Subcutaneous adipose tissue (tissue), 4 donors: Measurements from ENCODE around the gene IKZF1. TPM values are rescaled to one million over a fixed set of nuclear protein-coding genes. Genes with fewer than 3 reads are reported as not detected.

ENCODE experiments used
- CTCF ChIP-seq: fragments of 450-650 bp; IDR thresholded peaks from one replicate; pipeline ENCODE4 v1.5.1; 2016; ENCODE audit warnings: low read depth, mild to moderate bottlenecking, control low read depth, antibody characterized with exemption, moderate library complexity
- total RNA-seq, 4 donors: library from RNA; depleted of rRNA; stranded (reverse); fragments of >200 nt; gene quantifications; one replicate each; pipeline ENCODE4 v1.1.0, GENCODE V29; 2016

Gene IKZF1
- total RNA-seq, 4 donors from 2014 or later: 10.0 to 49.3 (median 21.7) TPM

- TF ChIP-seq CTCF: no peak
Measured at GRCh38 chr7:50427518-50427917, 123.0 kb downstream of the IKZF1 start.

DNA sequence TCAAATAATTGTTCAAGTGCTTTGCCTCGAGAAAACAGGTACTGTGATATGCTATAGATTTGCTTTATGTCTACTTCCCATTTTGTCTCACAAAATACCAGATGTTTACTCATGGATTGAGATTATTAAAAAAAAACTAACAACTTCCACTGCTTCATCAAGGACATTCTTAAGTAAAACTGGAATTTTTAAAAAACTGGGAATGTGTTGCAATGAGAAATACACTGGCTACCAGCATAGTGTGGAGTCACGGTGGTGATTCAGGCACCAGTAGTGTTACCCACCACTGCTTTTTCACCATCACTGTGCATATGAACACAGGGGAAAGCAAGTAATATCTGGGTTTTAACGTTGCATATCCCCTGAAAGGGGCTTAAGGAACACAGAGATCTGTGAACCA lies 124.4 kb downstream of the IKZF1 start:
- no peak for TF ChIP-seq CTCF

DNA sequence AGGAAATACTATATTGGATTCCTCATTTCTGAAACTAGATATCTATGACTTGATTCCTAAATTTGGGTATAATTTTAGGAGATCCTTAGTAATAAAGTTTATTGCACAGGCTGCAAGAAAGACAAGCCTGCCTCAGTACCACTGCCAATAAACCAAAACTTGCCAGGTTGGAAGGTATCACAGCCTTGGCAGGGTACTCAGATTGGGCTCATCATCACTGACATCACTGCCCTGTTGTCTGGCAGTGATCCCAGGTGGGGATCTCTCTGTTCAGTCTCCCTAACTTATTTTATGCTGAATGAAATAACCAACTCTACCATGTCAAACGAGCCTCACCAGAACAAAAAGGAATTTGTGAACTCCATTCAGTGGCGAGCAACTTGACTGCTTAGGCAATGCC lies 126.8 kb downstream of the IKZF1 start:
- TF ChIP-seq CTCF: no peak

GRCh38 chr7:50431722-50432305 lies 127.3 kb downstream of the IKZF1 start:
- TF ChIP-seq CTCF: no peak

- TF ChIP-seq CTCF: no peak
Measured at GRCh38 chr7:50436133-50436806, 131.8 kb downstream of the IKZF1 start.

- TF ChIP-seq CTCF: no peak
Measured at GRCh38 chr7:50446542-50446960, 142.0 kb downstream of the IKZF1 start.

GRCh38 chr7:50448823-50449222 lies 144.3 kb downstream of the IKZF1 start:
- no peak for TF ChIP-seq CTCF
